ENCODE results near the gene HOATZ. TPM values are rescaled to one million over a fixed set of nuclear protein-coding genes. Genes with fewer than 3 reads are reported as not detected.
A peak's percentile ranks its signal among the peaks of the same experiment; 100 is the strongest.

The HOATZ gene
- total and polyA plus RNA-seq, 2 of the 13 experiments (the other 11 are each of a cell fraction or from before 2014, with no cell fraction given), result not detected

GRCh38 chr11:111562692-111563389 is 48.3 kb downstream of the HOATZ start (continued):
- no peak for TF ChIP-seq ELK4 (CRISPR knock-in tag; IDR thresholded peaks at IDR 0.05; ENCODE audit: borderline replicate concordance)
- TF ChIP-seq ZNF264 (CRISPR knock-in tag; IDR thresholded peaks at IDR 0.05), result no peak
- TF ChIP-seq HMGXB4 (CRISPR knock-in tag; IDR thresholded peaks at IDR 0.05; ENCODE audit: borderline replicate concordance in 1 of 2, low read depth in 1 of 2), result no peak
- peak; percentile 57 for TF ChIP-seq TEAD3 (CRISPR knock-in tag; optimal IDR thresholded peaks at IDR 0.05; ENCODE audit: borderline replicate concordance)
- no peak for TF ChIP-seq ZNF772 (CRISPR knock-in tag; IDR thresholded peaks at IDR 0.05)
- peak in 1 of 2 experiments; percentile 16; a peak in 1 of 4 replicates for TF ChIP-seq EP300 (IDR thresholded peaks at IDR 0.05; ENCODE audit: low read depth in 2 of 2, low read length in 2 of 2)
- no peak for TF ChIP-seq EP300 (CRISPR knock-in tag; IDR thresholded peaks at IDR 0.05; ENCODE audit: borderline replicate concordance)
- no peak for TF ChIP-seq ZNF556 (CRISPR knock-in tag; IDR thresholded peaks at IDR 0.05; ENCODE audit: borderline replicate concordance)
- TF ChIP-seq ZNF737 (CRISPR knock-in tag; IDR thresholded peaks at IDR 0.05; ENCODE audit: borderline replicate concordance), result no peak
- TF ChIP-seq DNMT3B (CRISPR knock-in tag; conservative IDR thresholded peaks at IDR 0.05), result no peak
- no peak for TF ChIP-seq ZNF24 (IDR thresholded peaks at IDR 0.05)
- TF ChIP-seq ZNF557 (CRISPR knock-in tag; IDR thresholded peaks at IDR 0.05), result no peak
- no peak for TF ChIP-seq PREB (CRISPR knock-in tag; IDR thresholded peaks at IDR 0.05)
- TF ChIP-seq GATAD2A (CRISPR knock-in tag; IDR thresholded peaks at IDR 0.05), result peak; percentile 42; the same call in 1 of the 2 replicates
- peak; percentile 70 for TF ChIP-seq RARA (CRISPR knock-in tag; IDR thresholded peaks at IDR 0.05)
- TF ChIP-seq MLX (CRISPR knock-in tag; IDR thresholded peaks at IDR 0.05), result no peak
- TF ChIP-seq ATF7 (IDR thresholded peaks at IDR 0.05), result no peak
- no peak for TF ChIP-seq ATF7 (CRISPR knock-in tag; IDR thresholded peaks at IDR 0.05)
- no peak for TF ChIP-seq ZNF530 (CRISPR knock-in tag; IDR thresholded peaks at IDR 0.05; ENCODE audit: low read depth)
- no peak for TF ChIP-seq NFAT5 (CRISPR knock-in tag; IDR thresholded peaks at IDR 0.05)
